Measurements from ENCODE around the gene LIF.
"Not testable (repeated sequence)": the region's sequence is repeated elsewhere in the genome, so short reads cannot be mapped to it uniquely, and the experiment has no call there.

Gene LIF

GRCh38 chr22:30241576-30242371 is 4.8 kb downstream of the LIF start:
- no peak for DNase-seq (ENCODE audit: low spot score)

GRCh38 chr22:30240541-30241417 is 5.8 kb downstream of the LIF start:
- DNase-seq (ENCODE audit: low spot score), result no peak

DNA sequence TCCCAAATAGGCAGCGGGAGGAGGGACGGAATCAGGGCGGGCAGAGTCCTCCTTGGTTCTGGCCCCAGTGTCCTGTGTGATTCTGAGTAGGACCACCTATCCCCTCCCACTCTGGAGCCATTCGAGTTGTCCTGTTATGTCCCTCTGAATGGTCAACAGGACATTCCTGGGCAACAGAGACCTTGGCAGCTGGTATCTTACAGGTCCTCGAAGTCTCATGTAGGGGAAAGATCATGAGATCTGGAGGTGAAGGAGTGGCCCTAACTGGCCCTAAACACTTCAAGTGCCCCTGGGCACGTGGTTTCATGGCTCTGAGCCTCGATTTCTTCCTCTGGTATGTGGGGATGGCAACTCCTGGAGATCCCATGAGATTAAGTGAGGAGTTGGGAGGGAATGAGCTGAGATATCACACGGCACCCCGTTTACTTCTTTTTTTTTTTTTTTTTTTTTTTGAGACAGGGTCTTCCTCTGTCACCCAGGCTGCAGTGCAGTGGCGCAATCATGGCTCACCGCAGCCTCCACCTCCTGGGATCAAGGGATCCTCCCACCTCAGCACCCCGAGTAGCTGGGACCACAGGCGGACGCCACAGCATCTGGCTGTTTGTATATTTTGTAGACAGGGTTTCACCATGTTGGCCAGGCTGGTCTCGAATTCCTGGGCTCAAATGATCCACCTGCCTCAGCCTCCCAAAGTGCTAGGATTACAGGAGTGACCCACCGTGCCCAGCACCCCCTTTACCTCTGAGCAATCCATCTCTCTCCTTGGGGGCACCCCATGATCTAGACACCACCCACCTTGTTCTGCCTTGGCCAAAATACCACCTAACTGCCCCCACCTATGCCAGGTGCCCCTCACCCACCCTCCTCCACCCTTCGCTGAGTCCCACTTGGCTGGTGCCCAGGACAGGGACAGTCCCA is 6.8 kb downstream of the LIF start:
- no peak for DNase-seq (ENCODE audit: low spot score)

DNA sequence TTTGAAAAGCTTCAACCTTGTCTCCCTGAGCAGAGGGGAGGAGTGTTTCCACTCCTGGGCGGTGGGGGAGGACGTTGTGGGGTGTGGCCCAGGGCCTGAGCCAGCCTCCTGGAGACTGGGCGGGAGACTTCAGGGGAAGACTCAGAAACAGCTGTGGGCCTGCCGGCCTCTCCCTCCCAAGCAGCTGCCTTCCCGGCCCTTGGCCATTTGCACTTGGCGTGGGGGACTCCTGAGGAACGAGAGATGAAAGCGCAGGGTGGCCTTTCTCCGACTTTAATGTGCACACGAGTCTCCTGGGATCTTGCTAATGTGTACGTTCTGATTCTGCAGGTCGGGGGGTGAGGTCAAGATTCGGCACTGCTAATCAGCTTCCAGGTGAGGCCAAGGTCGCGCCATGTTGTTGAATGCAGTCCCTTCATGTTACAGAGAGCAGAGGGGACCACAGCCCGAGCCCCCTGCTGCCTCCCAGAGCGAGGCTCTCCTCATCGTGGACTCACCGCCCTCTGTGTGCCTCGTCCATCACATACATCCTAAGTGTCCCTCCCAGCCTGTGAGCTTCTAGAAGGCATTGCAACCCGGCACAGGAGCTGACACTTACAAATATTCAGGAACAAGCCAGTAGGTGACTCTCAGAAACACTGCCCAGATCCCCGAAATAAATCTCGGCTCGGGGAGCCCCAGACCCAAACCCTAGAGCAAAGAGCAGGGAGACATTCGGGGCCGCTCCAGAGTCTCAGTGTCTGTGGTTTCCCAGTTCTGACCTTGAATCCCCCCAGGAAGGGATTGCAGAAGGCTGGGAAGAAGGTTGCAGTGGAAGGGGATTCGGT is 7.7 kb downstream of the LIF start:
- DNase-seq (ENCODE audit: low spot score), result no peak

GRCh38 chr22:30238136-30238535 is 8.4 kb downstream of the LIF start:
- DNase-seq (ENCODE audit: low spot score), result no peak

GRCh38 chr22:30236875-30237274 is 9.7 kb downstream of the LIF start:
- no peak for DNase-seq (ENCODE audit: low spot score)

- no peak for DNase-seq (ENCODE audit: low spot score)
Measured at GRCh38 chr22:30235687-30236170, 10.8 kb downstream of the LIF start.

GRCh38 chr22:30234786-30235470 is 11.6 kb downstream of the LIF start:
- DNase-seq (ENCODE audit: low spot score), result no peak

- not testable (repeated sequence) for DNase-seq (ENCODE audit: low spot score)
Measured at GRCh38 chr22:30234325-30234724, 12.2 kb downstream of the LIF start.

GRCh38 chr22:30233582-30233981 is 13.0 kb downstream of the LIF start:
- DNase-seq (ENCODE audit: low spot score), result no peak

- DNase-seq (ENCODE audit: low spot score), result no peak
Measured at GRCh38 chr22:30232716-30233218, 13.8 kb downstream of the LIF start.

GRCh38 chr22:30230787-30231461 is 15.6 kb downstream of the LIF start:
- DNase-seq (ENCODE audit: low spot score), result no peak

- DNase-seq (ENCODE audit: low spot score), result no peak
Measured at GRCh38 chr22:30230330-30230729, 16.2 kb downstream of the LIF start.

DNA sequence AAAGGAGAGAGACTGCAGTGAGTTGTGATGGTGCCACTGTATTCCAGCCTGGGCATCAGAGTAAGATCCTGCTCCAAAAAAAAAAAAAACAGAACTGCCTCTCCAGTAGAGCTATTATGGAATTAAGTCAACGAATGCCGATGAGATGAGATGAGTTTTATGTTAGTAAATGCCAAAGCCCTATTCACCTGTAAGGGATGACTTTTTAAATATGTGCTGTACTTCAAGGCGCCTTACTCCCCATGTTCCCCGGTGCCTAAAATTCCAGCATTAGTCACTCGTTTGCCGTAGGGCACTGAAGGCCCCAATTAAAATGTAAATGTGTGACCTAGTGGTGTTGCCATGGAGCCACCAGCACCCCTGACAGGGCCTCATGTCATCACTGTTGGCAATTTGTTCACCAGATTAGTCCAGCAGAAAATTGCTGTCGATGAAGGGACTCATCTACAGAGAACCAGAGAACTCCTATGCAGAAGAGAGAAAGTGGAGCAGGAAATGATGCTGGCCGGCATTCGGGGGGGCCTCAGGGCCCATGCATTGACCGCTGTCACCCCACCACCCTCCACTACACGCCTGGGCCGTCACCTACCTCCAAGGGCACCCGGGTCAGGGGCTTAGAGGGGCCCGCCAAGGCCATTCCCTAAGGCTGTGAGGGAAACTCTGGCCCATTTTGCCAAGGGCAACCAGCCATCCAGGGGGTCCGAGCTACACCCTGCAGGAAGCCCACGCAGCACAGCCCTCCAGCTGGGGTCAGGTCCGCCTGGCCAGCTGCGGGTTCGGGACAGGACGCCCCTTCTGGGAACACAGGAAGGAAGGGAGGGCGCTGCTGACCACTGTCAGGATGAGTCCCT is 17.8 kb downstream of the LIF start:
- DNase-seq (ENCODE audit: low spot score), result no peak

- DNase-seq (ENCODE audit: low spot score), result no peak
Measured at GRCh38 chr22:30227438-30228228, 18.9 kb downstream of the LIF start.

- no peak for DNase-seq (ENCODE audit: low spot score)
Measured at GRCh38 chr22:30226192-30226832, 20.2 kb downstream of the LIF start.

- DNase-seq (ENCODE audit: low spot score), result no peak
Measured at GRCh38 chr22:30225220-30225927, 21.2 kb downstream of the LIF start.
